ENCODE results near the gene SIN3B.

The SIN3B gene

DNA sequence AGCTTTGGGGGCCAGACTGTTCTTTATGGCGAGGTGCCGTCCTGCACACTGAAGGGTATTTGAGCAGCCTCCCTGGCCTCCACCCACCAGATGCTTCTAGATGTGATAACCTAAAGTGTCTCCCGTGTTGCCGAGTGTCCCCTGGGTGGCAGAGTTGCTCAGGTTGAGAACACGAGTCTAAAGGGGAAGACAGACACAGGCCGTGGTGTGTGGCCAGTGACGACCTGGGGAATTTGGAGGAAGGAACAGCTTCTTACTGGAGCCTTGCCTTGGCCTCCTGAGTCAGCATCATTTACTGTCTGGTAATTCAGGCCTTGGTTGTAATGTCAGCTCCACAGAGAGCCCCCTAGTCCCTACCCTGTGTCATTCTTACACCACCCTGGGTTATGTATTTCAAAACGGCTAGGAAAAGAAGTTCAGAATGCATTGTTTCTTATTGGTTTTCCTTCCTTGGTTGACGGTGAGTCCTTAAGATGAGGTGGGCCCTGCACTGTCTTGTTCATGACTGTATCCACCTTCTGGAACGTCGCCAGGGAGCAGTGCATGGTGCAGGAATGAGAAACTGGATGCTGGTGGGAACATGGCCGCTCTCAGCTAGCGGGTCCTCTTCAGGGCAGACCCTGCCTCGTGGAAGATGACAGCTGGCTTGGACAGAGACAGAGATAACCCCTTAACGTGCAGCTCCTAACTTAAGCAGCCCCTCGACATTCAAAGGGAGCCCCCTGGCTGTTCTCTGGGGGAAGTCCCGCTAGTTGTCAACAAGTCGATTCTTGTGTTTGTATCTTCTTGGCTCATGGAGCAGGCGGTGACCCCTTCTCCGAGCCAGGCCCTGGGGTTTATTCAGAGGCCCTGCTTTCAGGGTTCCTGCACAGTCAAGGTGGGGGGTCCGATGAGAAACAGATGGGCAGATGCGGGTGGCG is 7.2 kb downstream of the SIN3B start:
- H3K4me1 ChIP-seq (ENCODE audit: low read length) = no peaks in the 10 kb centered on the region
- no peak overlapping the region for H2AFZ ChIP-seq (ENCODE audit: low read length)
- no peaks in the 10 kb centered on the region for H3K27me3 ChIP-seq (replicated peaks; ENCODE audit: insufficient read depth, low read length)
- H3K36me3 ChIP-seq (replicated peaks; ENCODE audit: insufficient read depth, low read length) = no peaks in the 10 kb centered on the region
- no peak overlapping the region for H3K27ac ChIP-seq (ENCODE audit: low read length)
- no peaks in the 10 kb centered on the region for H3K9me2 ChIP-seq (replicated peaks; ENCODE audit: insufficient read depth, low read length)
- no peak for TF ChIP-seq EZH2phosphoT487 (IDR thresholded peaks at IDR 0.05; ENCODE audit: low read length)
- TF ChIP-seq, protein P1, sequence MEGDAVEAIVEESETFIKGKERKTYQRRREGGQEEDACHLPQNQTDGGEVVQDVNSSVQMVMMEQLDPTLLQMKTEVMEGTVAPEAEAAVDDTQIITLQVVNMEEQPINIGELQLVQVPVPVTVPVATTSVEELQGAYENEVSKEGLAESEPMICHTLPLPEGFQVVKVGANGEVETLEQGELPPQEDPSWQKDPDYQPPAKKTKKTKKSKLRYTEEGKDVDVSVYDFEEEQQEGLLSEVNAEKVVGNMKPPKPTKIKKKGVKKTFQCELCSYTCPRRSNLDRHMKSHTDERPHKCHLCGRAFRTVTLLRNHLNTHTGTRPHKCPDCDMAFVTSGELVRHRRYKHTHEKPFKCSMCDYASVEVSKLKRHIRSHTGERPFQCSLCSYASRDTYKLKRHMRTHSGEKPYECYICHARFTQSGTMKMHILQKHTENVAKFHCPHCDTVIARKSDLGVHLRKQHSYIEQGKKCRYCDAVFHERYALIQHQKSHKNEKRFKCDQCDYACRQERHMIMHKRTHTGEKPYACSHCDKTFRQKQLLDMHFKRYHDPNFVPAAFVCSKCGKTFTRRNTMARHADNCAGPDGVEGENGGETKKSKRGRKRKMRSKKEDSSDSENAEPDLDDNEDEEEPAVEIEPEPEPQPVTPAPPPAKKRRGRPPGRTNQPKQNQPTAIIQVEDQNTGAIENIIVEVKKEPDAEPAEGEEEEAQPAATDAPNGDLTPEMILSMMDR (IDR thresholded peaks at IDR 0.05; ENCODE audit: low read length) = no peak
- TF ChIP-seq EZH2 (optimal IDR thresholded peaks at IDR 0.05; ENCODE audit: low read depth, low read length) = no peak
- no peaks in the 10 kb centered on the region for H3K79me2 ChIP-seq (ENCODE audit: low read length)
- no peak overlapping the region for H3K9ac ChIP-seq (ENCODE audit: low read length)
- no peaks in the 10 kb centered on the region for H4K20me1 ChIP-seq (ENCODE audit: insufficient read depth, low read length)
- no peak overlapping the region for H3K4me3 ChIP-seq (ENCODE audit: low read length)
- no peak overlapping the region for H3K4me2 ChIP-seq (ENCODE audit: low read depth, low read length)
- DNase-seq = no peak
- H3F3A ChIP-seq (ENCODE audit: insufficient read depth, low read length) = no peaks in the 10 kb centered on the region
- no peaks in the 10 kb centered on the region for H3K9me3 ChIP-seq (replicated peaks; ENCODE audit: insufficient read depth, low read length)

DNA sequence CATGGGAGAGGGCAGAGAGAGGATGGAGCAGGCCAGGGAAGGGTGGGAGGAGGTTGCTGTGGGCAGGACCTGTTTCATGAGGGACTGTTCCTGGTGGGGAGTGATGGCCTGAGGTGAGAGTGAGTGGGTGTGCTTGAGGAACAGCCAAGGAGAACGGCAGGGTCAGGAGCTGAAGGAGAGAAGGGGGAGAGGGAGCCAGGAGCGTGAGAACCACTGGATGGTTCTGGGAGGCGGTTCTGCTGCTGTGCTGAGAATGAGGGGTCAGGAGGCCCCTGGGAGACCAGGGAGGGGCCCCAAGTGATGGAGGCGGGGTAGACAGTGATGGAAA is 7.8 kb downstream of the SIN3B start:
- H3F3A ChIP-seq (ENCODE audit: insufficient read depth, low read length) = no peaks in the 10 kb centered on the region
- no peak for DNase-seq
- no peaks in the 10 kb centered on the region for H3K27me3 ChIP-seq (replicated peaks; ENCODE audit: insufficient read depth, low read length)
- H3K9me3 ChIP-seq (replicated peaks; ENCODE audit: insufficient read depth, low read length) = no peaks in the 10 kb centered on the region
- no peaks in the 10 kb centered on the region for H3K9me2 ChIP-seq (replicated peaks; ENCODE audit: insufficient read depth, low read length)
- no peak overlapping the region for H3K9ac ChIP-seq (ENCODE audit: low read length)
- no peak for TF ChIP-seq EZH2phosphoT487 (IDR thresholded peaks at IDR 0.05; ENCODE audit: low read length)
- TF ChIP-seq, protein P1 (IDR thresholded peaks at IDR 0.05; ENCODE audit: low read length) = no peak
- no peak for TF ChIP-seq EZH2 (optimal IDR thresholded peaks at IDR 0.05; ENCODE audit: low read depth, low read length)
- no peaks in the 10 kb centered on the region for H3K4me1 ChIP-seq (ENCODE audit: low read length)
- H3K27ac ChIP-seq (ENCODE audit: low read length) = no peak overlapping the region
- no peaks in the 10 kb centered on the region for H4K20me1 ChIP-seq (ENCODE audit: insufficient read depth, low read length)
- no peak overlapping the region for H2AFZ ChIP-seq (ENCODE audit: low read length)
- H3K36me3 ChIP-seq (replicated peaks; ENCODE audit: insufficient read depth, low read length) = no peaks in the 10 kb centered on the region
- H3K4me2 ChIP-seq (ENCODE audit: low read depth, low read length) = no peak overlapping the region
- no peaks in the 10 kb centered on the region for H3K79me2 ChIP-seq (ENCODE audit: low read length)
- no peak overlapping the region for H3K4me3 ChIP-seq (ENCODE audit: low read length)

DNA sequence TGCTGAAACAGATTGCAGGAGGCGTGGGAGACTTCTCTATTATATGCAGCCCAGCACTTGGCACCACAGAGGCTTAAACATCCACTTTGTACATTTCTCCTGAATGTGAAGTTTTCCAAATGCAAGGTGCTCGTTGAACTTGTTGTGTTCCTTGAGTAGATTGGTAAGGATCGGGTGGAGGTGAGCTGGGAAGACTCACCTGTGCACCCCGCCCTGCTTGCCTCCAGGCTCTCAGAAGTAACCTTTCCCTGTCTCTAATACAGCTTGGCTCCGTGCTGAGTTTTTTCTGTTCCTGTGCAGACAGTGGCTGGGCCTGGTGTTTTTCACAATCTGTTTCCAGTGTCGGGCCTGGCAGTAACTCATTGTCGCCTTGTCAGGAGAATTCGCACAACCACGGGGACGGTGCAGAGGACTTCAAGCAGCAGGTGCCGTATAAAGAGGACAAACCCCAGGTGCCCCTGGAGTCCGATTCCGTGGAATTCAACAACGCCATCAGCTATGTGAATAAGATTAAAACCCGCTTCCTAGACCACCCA is 12.3 kb downstream of the SIN3B start:
- Histone ChIP-seq H2AFZ (ENCODE audit: low read length) (no peak overlapping the region), H3K27me3 (replicated peaks; ENCODE audit: insufficient read depth, low read length) (no peaks in the 10 kb centered on the region), H3K36me3 (replicated peaks; ENCODE audit: insufficient read depth, low read length) (no peaks in the 10 kb centered on the region), H3K4me3 (ENCODE audit: low read length) (no peak overlapping the region), H3F3A (ENCODE audit: insufficient read depth, low read length) (no peaks in the 10 kb centered on the region), H3K27ac (ENCODE audit: low read length) (no peak overlapping the region), H3K9me3 (replicated peaks; ENCODE audit: insufficient read depth, low read length) (no peaks in the 10 kb centered on the region), H3K9me2 (replicated peaks; ENCODE audit: insufficient read depth, low read length) (no peaks in the 10 kb centered on the region), H3K79me2 (ENCODE audit: low read length) (no peaks in the 10 kb centered on the region), H4K20me1 (ENCODE audit: insufficient read depth, low read length) (no peaks in the 10 kb centered on the region), H3K4me2 (ENCODE audit: low read depth, low read length) (no peak overlapping the region), H3K9ac (ENCODE audit: low read length) (no peak overlapping the region), H3K4me1 (ENCODE audit: low read length) (no peaks in the 10 kb centered on the region)
- DNase-seq = no peak
- TF ChIP-seq, protein P1 (IDR thresholded peaks at IDR 0.05; ENCODE audit: low read length) = no peak
- TF ChIP-seq EZH2phosphoT487 (IDR thresholded peaks at IDR 0.05; ENCODE audit: low read length) (no peak), EZH2 (optimal IDR thresholded peaks at IDR 0.05; ENCODE audit: low read depth, low read length) (no peak)
